Ishikawa (cell line): ENCODE results near the gene LEMD2.
A peak's percentile ranks its signal among the peaks of the same experiment; 100 is the strongest.

ENCODE experiments used
- CREB1 ChIP-seq: IDR thresholded peaks from 2 replicates; pipeline ENCODE4 v1.6.1; 2012; ENCODE audit warnings: low read depth
- EGR1 ChIP-seq: IDR thresholded peaks from 2 replicates; pipeline ENCODE4 v1.6.1; 2012
- EP300 ChIP-seq: IDR thresholded peaks from 2 replicates; pipeline ENCODE4 v1.6.1; 2012; ENCODE audit warnings: borderline replicate concordance
- MAX ChIP-seq: IDR thresholded peaks from 2 replicates; pipeline ENCODE4 v1.6.1; 2012
- REST ChIP-seq: IDR thresholded peaks from 2 replicates; pipeline ENCODE4 v1.6.1; 2012; ENCODE audit warnings: low read depth, mild to moderate bottlenecking
- TAF1 ChIP-seq: IDR thresholded peaks from 2 replicates; pipeline ENCODE4 v1.6.1; 2012; ENCODE audit warnings: low read depth, mild to moderate bottlenecking
- YY1 ChIP-seq: IDR thresholded peaks from 2 replicates; pipeline ENCODE4 v1.6.1; 2012; ENCODE audit warnings: low read depth

GRCh38 chr6:33812669-33813068 is 23.7 kb upstream of the LEMD2 start:
- no peak for TF ChIP-seq YY1
- TF ChIP-seq EP300: no peak
- TF ChIP-seq REST: peak; percentile 99
- no peak for TF ChIP-seq CREB1
- TF ChIP-seq MAX: no peak; the same call in 1 of the 2 replicates
- TF ChIP-seq TAF1: no peak
- TF ChIP-seq EGR1: 0 out of 2 replicates have a peak, but pooled peaks have one; percentile 13
